Stimulated activated CD4-positive, alpha-beta T cell treated with anti-CD3 and anti-CD28 coated beads, Interleukin-2, amount 100 ng/mL, for 4 hours (primary cell): ENCODE measurements around the gene PXDN.
"Not testable (repeated sequence)": the region's sequence is repeated elsewhere in the genome, so short reads cannot be mapped to it uniquely, and the experiment has no call there.

Source experiments
- DNase-seq: peaks from one replicate; pipeline ENCODE4 v3.0.0-alpha.2; 2020; ENCODE audit warnings: low read depth

The PXDN gene

GRCh38 chr2:1705557-1706076 lies 38.7 kb downstream of the PXDN start:
- DNase-seq = no peak

GRCh38 chr2:1704631-1705556 lies 39.4 kb downstream of the PXDN start:
- no peak for DNase-seq

- no peak for DNase-seq
Measured at GRCh38 chr2:1702186-1702565, 42.1 kb downstream of the PXDN start.

GRCh38 chr2:1701556-1702185 lies 42.6 kb downstream of the PXDN start:
- DNase-seq = no peak

GRCh38 chr2:1701020-1701419 lies 43.3 kb downstream of the PXDN start:
- DNase-seq = no peak

GRCh38 chr2:1700427-1700826 lies 43.9 kb downstream of the PXDN start:
- not testable (repeated sequence) for DNase-seq

GRCh38 chr2:1698188-1698945 lies 45.9 kb downstream of the PXDN start:
- DNase-seq = no peak

- DNase-seq = no peak
Measured at GRCh38 chr2:1697601-1698000, 46.7 kb downstream of the PXDN start.

- DNase-seq = no peak
Measured at GRCh38 chr2:1696472-1696871, 47.8 kb downstream of the PXDN start.

GRCh38 chr2:1694371-1695271 lies 49.7 kb downstream of the PXDN start:
- DNase-seq = no peak

- no peak for DNase-seq
Measured at GRCh38 chr2:1693723-1694122, 50.6 kb downstream of the PXDN start.

GRCh38 chr2:1692342-1692741 lies 52.0 kb downstream of the PXDN start:
- no peak for DNase-seq

GRCh38 chr2:1691366-1691765 lies 52.9 kb downstream of the PXDN start:
- no peak for DNase-seq

GRCh38 chr2:1690056-1690775 lies 54.1 kb downstream of the PXDN start:
- no peak for DNase-seq

- DNase-seq = no peak
Measured at GRCh38 chr2:1688859-1689258, 55.5 kb downstream of the PXDN start.

GRCh38 chr2:1688161-1688560 lies 56.2 kb downstream of the PXDN start:
- no peak for DNase-seq

- DNase-seq = no peak
Measured at GRCh38 chr2:1687254-1687653, 57.1 kb downstream of the PXDN start.

GRCh38 chr2:1686784-1687105 lies 57.6 kb downstream of the PXDN start:
- DNase-seq = no peak

GRCh38 chr2:1685957-1686783 lies 58.1 kb downstream of the PXDN start:
- DNase-seq = no peak
